Endothelial cell (in vitro differentiated cells): Measurements from ENCODE around the gene ZNRF3. TPM values are rescaled to one million over a fixed set of nuclear protein-coding genes. Genes with fewer than 3 reads are reported as not detected.
"Not testable (repeated sequence)": the region's sequence is repeated elsewhere in the genome, so short reads cannot be mapped to it uniquely, and the experiment has no call there.

Source experiments
- DNase-seq: peaks from one replicate; pipeline ENCODE4 v3.0.0; 2021; ENCODE audit warnings: low spot score
- H3K27ac Mint-ChIP-seq: one replicate; pipeline ENCODE4 v1.8.0; 2021; ENCODE audit warnings: mixed read lengths, inconsistent platforms; ENCODE audit not compliant: unreplicated experiment
- H3K27me3 Mint-ChIP-seq: one replicate; pipeline ENCODE4 v1.8.0; 2021; ENCODE audit warnings: mild to moderate bottlenecking, moderate library complexity, mixed read lengths, inconsistent platforms; ENCODE audit not compliant: unreplicated experiment
- H3K36me3 Mint-ChIP-seq: one replicate; pipeline ENCODE4 v1.8.0; 2021; ENCODE audit warnings: mild to moderate bottlenecking, low read depth, mixed read lengths, inconsistent platforms; ENCODE audit not compliant: unreplicated experiment
- H3K4me1 Mint-ChIP-seq: one replicate; pipeline ENCODE4 v1.8.0; 2021; ENCODE audit warnings: mild to moderate bottlenecking, mixed read lengths, inconsistent platforms; ENCODE audit not compliant: unreplicated experiment
- H3K4me3 Mint-ChIP-seq: one replicate; pipeline ENCODE4 v1.8.0; 2021; ENCODE audit warnings: mild to moderate bottlenecking, mixed read lengths, inconsistent platforms; ENCODE audit not compliant: unreplicated experiment
- H3K9me3 Mint-ChIP-seq: one replicate; pipeline ENCODE4 v1.8.0; 2021; ENCODE audit warnings: mixed read lengths, inconsistent platforms; ENCODE audit not compliant: unreplicated experiment
- CTCF ChIP-seq: fragments of 200-600 bp; sonication (generic); IDR thresholded peaks from one replicate; pipeline ENCODE4 v1.5.0; 2021; ENCODE audit warnings: antibody characterized with exemption; ENCODE audit not compliant: unreplicated experiment
- total RNA-seq: library from RNA; stranded (reverse); fragmentation: NEBNext Ultra II Directional; extraction: Animal tissue kit (Norgen Biotek cat#: 25700); gene quantifications from one replicate; pipeline ENCODE4 v1.2.1, GENCODE V29; 2021; ENCODE audit not compliant: unreplicated experiment

ZNRF3 gene
- total RNA-seq, 1 donor from 2014 or later: 3.3 TPM

- no peaks in the 10 kb centered on the region for H3K36me3 Mint-ChIP-seq
- no peak overlapping the region for H3K4me3 Mint-ChIP-seq
- no peaks in the 10 kb centered on the region for H3K4me1 Mint-ChIP-seq
- no peaks in the 10 kb centered on the region for H3K27me3 Mint-ChIP-seq
- H3K27ac Mint-ChIP-seq: no peak overlapping the region
- no peaks in the 10 kb centered on the region for H3K9me3 Mint-ChIP-seq
- no peak for TF ChIP-seq CTCF
- DNase-seq: no peak
These were observed 199.6 kb downstream of the ZNRF3 start for GRCh38 chr22:29082826-29083545.

- H3K4me3 Mint-ChIP-seq: not testable (repeated sequence)
These were observed 200.2 kb downstream of the ZNRF3 start for GRCh38 chr22:29083576-29083932.

DNA sequence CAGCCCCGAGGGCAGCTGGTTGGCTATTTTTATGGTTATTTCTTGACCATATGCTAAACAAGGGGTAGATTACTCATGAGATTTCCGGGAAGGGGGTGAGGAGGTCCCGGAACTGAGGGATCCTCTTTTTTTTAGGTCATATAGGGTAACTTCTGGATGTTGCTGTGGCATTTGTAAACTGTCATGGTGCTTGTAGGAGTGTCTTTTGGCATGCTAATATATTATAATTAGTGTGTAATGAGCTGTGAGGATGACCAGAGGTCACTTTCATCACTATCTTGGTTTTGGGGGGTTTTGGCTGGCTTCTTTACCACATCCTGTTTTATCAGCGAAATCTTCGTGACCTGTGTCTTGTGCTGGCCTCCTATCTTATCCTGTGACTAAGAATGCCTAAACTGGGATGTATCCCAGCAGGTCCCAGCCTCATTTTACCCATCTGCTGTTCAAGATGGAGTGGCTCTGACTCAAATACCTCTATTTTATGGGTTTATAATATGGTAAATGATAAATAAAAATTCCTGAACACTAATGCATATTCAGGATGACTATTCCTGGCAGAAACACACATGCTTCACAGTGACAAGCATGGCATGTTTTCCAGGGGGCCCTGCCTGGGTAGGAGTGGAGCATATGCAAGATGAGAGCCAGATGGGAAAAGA, 200.7 kb downstream of the ZNRF3 start:
- no peak for DNase-seq

More at GRCh38 chr22:29083576-29083932, 200.2 kb downstream of the ZNRF3 start:
- H3K27ac Mint-ChIP-seq, H3K36me3 Mint-ChIP-seq, H3K9me3 Mint-ChIP-seq, H3K27me3 Mint-ChIP-seq, DNase-seq, H3K4me1 Mint-ChIP-seq: not testable (repeated sequence)

GRCh38 chr22:29087012-29087411, 203.6 kb downstream of the ZNRF3 start:
- Mint-ChIP-seq H3K27ac (no peak overlapping the region), H3K36me3 (no peaks in the 10 kb centered on the region), H3K9me3 (no peaks in the 10 kb centered on the region), H3K4me1 (peaks cover 4% of the 10 kb centered on the region), H3K4me3 (no peak overlapping the region), H3K27me3 (no peaks in the 10 kb centered on the region)
- DNase-seq: no peak
- TF ChIP-seq CTCF: no peak

More for the DNA sequence above, 200.7 kb downstream of the ZNRF3 start:
- no peaks in the 10 kb centered on the region for H3K36me3 Mint-ChIP-seq
- no peaks in the 10 kb centered on the region for H3K4me1 Mint-ChIP-seq
- H3K4me3 Mint-ChIP-seq: no peak overlapping the region
- no peak overlapping the region for H3K27ac Mint-ChIP-seq
- H3K9me3 Mint-ChIP-seq: no peaks in the 10 kb centered on the region
- H3K27me3 Mint-ChIP-seq: no peaks in the 10 kb centered on the region
- TF ChIP-seq CTCF: no peak

DNA sequence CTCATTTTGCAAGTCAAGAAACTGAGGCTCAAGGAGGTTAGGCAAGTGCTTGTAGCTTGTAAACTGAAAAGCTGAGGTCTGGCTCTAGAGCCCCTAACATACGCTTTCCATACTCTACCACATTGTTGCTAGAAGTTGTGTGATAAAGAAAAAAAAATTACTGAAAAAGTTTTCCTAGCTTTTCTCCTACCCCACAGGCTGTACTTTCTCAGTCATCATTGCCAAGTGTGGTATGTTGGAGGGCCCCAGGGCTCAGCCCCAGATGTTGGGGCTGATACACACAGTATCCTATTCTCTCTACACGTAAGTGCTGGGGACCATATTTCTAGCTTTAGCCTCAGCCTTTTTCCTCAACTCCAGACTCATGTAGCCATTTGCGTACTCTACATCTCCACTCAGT, 205.4 kb downstream of the ZNRF3 start:
- TF ChIP-seq CTCF: no peak
- peaks cover 4% of the 10 kb centered on the region for H3K4me1 Mint-ChIP-seq
- no peak overlapping the region for H3K4me3 Mint-ChIP-seq
- H3K36me3 Mint-ChIP-seq: no peaks in the 10 kb centered on the region
- no peak for DNase-seq
- H3K27ac Mint-ChIP-seq: no peak overlapping the region
- no peaks in the 10 kb centered on the region for H3K9me3 Mint-ChIP-seq
- no peaks in the 10 kb centered on the region for H3K27me3 Mint-ChIP-seq
